Stimulated activated CD8-positive, alpha-beta memory T cell treated with anti-CD3 and anti-CD28 coated beads, Interleukin-7, amount 100 ng/mL, for 1 hour (primary cell): Measurements from ENCODE around the gene POLR2F.

Experiments
- DNase-seq, 2 donors: peaks; one replicate each; pipeline ENCODE4 v3.0.0-alpha.2; 2020; ENCODE audit warnings: low read depth in 2 of 2

Gene POLR2F

DNA sequence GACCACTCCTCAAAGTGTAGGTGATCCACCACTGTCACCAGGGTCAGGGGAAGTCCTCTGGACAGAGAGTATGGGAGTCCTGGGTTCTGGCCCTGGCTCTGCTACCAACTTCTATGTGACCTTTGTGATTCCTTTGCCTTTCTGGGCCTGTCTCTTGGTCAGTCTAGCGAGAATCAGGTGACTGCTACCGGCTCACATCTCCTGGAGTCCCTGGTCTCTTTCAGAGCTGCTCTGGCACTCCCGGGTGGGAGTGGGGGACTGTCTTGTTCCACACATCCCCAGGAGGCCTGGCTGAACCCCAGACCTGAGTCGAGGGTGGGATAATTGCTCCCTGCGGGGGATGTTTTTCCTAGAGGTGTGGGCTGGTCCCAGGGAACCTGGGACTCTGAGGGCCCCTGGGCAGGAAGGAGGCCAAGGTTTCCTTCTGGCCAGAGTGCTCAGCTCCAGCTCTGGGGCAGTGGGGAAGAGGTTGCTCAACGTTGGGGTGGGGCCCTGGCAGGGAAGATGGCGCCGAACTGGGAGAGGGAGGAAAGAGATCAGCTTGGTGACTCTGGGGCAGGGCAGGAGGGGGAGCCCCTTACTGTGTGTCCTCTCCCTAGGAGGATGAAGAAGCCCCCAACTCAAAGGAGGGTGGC is 28.8 kb downstream of the POLR2F start:
- DNase-seq, result no peak

DNA sequence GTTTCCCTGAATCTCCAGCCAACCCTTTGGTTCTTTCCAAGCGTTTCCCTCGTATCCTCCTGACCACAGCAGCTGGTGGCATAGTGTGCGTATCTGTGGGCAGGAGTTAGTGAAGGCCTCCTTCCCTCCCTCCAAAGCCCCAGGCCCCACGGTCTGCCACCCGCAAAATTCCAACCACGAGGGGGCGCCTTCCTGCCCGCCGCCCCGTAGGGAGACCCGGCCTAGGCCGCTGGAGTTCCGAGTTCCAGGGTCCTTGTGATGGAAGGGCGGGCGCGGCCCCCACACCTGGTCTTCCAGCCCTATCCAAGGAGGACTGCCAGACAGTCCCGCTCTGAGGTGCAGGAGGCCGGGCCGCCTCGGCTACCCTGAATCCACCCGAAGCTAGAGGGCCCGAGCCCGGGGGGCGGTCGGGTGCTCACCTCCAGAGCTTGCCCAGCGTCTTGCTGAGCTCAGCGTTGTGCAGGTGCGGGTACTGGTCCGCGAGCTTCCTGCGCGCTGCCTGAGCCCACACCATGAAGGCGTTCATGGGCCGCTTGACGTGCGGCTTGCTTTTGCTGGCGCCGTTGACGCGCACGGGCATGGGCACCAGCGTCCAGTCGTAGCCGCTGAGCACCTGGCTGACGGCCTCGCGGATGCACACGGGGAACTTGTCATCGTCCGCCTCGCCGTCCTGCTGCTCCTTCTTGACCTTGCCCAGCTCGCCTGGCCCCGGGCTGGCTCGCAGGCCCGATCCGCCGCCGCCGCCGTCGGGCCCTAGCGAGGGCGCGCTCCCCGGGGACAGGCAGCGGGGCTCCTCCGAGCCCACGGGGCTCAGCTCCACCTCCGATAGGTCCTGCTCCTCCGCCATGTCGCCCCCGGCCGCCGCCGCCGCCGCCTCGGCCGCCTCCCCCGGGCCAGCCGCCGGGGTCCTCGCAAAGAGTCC is 29.7 kb downstream of the POLR2F start:
- DNase-seq, result no peak

DNA sequence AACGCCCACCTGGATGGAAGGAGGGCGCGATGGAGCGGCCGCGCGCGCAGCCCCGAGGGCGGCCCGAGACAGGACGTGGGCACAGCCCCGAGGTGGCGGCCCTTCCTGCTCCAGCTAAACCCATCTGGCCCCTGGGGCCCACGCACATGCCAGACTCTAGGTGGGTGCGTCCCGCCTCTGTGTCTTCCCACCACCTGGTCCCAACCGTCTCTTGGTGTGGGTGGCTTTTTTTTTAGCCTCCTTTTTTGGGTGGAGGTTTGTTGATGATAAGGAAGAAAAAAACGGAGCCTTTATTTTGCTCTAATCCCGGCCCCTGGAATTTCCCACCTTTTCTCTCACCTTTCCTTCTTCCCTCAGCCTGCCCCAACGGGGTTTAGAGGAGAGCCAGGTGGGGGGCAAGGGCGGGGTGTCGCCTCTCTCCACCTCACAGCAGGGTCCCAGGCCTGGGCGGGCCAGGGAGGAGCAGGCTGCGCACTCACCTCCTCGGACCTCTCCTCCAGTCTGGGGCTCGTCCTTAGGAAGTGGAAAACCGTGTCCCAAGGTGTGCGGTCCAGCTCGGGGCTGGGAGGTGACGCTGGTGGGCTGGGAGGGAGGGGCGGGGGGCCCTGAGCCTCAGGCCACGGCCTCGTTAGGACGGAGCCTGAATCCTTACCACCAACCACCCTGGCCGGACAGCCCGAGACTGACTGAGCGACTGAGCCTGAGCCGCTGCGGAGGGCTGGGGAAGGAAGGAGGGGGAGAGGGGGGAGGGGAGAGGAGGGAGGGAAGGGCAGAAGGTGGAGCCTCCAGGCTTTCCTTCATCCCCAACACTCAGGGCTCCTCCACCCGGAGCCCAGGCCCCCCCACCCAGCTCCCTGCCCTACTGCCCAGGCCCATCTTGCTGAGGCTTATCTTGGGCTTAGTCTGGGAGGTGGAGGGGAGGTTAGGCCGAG is 30.6 kb downstream of the POLR2F start, which contains the start of gene SOX10:
Gene SOX10, minus strand, starts transcription at position 696 of the 932 bp plus-strand sequence. CDS start 771 bp downstream, outside the sequence.
- DNase-seq, result no peak

DNA sequence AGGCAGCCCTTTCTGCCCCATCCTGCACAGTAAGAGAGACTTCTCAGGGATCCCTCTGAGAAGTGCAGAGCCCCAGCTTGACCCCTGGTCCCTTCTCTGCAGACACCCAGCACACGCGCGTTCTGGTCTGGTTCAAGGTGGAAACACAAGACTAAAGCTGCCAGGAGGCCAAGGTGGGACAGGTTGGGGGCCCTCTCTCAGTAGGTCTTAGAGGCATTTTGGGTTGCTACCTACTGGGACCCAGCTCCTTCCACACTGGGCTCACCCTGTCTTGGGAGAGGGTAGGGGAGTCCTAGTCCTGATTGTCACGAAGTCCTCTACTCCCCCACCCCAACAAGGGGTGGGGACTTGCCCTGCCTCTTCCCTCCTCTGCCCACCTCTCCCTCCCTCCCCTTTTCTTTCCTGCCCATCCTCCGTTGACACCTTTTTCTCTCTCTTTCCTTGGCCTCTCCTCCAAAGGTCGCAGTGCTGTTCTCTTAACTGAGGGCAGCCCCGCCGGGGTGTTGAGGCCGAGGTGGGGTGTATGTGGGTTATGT is 31.6 kb downstream of the POLR2F start:
- DNase-seq, result no peak

DNA sequence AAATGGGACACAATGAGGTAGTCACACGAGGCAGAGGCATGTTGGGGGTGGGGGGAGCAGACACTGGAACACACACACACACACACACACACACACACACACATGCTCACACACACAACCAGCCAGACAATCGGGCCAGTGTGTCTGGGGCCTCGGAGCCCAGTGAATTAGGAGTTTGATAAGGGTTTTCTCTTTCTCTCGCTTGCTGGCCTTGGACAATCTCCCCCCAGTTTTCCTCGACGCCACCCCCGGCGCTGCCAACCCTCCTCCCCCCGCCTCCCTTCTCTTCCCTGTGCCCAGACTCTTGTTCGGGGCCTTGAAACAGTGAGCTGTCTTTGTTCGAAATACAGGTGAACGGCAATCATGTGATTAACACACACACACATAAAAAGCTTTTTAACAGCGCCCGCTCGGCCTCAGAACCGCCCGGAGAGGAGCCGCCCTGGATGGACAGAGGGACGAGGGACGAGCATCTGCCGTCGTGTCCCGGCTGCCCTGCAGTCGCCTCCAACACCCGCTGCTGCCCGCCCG is 32.3 kb downstream of the POLR2F start:
- no peak for DNase-seq

DNA sequence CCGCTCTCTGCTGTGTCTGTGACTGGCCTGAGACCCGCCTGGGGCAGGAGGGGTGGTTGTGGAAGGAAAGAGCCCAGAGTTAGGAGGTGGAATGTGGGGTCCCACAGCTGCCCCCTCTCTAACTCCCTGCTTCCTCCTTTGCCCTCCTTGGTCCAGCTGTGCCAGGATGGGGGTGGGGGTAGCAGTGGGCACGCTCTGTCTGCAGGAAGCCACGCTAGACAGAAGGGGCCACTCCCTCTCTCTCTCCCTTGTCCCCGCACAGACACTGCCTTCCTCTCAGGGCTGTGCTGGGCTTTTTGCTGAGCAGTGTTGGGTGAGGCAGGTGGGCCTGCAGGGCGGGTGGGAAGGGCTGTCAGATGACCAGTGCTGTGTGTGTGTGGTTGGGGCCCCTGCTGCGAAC is 32.9 kb downstream of the POLR2F start:
- DNase-seq, result no peak

DNA sequence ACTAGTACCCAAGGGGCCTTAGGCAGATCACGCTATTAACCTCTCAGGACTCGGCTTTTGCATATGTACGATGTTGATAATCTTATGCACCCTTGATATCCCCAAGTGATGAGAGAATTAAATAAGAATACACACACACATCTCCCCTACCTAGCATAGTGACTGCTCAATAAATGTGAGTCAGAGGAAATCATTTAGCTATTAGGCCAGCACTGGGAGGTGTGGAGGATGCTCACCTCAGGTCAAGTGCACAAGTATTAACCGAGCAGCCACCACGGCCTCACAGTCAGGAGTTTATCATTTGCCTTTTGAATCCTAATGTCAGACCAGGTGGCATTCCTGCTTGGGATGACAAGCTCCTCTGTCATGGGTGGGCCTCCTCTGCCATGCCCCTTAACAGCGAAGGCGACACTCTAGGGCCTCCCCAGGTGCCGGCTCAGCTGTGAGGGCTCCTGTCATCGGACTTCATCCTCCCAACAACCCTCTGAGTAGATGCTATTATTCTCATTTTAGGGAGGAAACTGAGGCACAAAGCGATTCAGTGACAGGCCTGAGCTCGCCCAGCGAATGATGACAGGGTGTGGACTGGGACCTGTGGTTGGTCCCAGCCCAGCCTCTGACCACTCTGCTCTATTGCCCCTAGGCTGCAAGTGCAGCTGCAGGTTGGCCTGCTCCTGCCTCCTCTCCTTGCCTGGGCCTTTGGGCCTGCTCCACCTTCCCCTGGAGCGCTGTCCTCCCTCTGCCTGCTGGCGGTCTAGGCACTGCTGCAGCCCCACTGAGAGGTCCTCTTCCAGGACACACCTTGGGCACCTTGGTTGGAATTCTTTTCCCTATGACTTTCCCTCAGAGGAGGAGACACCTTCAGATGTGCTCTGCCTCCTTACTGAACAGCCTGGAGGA is 35.9 kb downstream of the POLR2F start:
- no peak for DNase-seq

DNA sequence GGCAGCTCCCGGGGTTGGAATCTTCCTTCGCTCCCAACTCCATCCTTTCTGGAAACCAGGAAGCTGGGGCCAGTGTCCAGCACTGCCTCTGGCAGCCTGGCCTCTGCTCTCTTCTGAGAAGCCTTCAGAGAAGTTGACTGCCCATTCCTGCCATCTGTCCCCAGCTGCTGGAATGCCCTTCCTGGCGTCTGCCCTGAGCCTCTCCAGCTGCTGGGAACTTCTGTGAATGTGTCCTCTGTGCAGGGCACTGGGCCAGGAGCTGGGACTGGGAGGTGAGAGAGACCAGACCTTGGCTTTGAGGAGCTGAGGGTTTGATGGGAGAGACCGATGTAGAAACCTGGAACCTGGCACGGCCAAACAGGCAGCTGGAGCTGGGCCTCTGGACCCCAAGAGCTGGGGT is 36.8 kb downstream of the POLR2F start:
- DNase-seq, result no peak

DNA sequence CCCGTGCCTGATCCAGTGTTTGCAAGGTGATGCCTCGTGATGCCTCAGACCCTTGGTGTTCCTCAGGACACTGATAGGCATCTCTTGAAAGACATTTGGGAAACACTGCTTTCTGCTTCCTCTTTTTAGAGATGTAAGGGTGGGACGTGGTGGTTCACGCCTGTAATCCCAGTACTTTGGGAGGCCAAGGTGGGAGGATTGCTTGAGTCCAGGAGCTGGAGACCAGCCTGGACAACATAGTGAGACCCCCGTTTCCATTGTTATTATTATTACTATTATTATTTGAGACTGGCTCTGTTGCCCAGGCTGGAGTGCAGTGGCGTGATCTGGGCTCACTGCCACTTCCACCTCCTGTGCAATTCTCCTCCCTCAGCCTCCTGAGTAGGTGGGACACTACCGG is 37.4 kb downstream of the POLR2F start:
- DNase-seq, result no peak

DNA sequence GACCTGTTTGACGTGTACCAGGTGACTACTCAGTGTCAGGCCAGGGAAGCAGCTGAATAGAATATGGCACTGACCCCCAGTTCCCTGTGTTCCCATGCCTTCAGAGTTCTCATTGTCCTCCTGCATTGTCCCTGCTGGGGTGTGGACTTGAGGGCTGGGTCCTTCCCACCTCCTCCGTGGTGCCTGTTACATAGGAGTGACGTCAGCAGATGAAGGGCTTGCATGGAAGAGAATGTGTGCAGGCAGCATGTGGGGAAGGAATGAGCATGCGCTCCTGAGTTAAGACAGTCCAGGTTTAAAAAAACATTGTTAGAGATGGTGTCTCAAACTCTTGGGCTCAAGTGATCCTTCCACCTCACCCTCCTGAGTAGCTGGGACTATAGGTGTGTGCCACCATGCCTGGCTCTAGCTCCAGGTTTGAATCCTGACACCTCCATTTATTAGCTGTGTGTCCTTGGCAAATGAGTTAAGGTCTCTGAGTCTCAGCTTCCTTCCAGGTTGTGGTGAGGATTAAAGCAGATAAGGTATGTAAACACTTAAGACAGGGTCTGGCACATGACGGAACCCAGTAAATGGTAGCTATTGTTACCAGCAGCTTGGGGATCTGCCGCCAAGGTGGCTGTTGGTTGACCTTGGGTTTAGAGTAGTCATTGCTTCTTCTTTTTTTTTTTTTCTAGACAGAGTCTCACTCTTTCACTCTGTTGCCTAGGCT is 38.4 kb downstream of the POLR2F start:
- DNase-seq, result no peak

DNA sequence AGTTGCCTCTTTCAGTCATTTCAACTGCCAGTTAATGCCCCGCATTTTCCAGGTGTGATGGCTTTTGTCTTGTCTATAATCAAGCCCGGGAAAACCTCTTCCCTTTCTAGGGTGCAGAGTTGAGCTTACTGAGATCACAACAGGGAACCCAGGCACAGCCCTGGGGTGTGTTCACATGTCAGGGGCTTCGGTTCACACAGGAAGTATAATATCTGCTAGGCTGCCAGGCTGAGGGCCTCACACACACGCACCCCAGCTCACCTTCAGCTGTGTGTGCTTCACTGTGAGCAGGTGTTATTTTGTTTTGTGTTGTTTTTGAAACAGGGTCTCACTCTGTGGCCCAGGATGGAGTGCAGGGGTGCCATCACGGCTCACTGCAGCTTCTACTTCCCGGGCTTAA is 40.5 kb downstream of the POLR2F start:
- no peak for DNase-seq

DNA sequence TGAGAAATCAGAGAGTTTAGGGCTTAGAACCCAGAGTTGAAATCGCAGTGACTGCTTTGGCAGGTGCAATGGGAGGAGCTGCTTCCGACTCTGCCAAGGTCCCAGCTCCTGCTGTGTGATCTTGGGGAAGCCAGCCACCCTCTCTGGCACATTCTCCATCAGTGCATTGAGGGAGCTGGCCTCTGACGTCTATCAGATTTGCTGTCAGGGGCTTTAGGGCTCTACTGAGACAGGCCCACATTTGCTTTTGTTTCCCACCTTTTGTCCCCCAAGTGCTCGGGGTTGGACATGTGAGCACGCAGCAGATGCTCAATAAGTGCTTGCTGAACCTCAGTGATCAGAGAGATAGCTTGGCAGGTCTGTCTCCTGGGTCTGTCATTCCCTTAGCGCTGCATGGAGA is 41.5 kb downstream of the POLR2F start:
- no peak for DNase-seq

DNA sequence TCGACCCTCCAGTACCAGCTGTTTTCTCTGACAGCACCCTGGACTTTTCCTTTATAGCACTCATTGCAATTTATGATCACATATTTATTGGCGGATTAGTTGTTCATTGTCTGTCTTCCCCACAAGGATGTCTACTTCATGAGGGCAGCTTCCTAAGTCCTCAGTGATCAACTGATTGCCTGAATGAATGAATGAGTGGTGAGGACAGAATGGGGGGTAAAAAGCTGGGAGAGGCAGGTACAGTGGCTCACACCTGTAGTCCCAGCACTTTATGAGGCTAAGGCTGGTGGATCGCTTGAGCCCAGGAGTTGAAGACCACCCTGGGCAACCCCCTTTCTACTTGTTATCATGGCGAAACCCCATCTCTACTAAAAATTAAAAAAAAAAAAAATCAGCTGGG is 42.0 kb downstream of the POLR2F start:
- DNase-seq, result no peak

DNA sequence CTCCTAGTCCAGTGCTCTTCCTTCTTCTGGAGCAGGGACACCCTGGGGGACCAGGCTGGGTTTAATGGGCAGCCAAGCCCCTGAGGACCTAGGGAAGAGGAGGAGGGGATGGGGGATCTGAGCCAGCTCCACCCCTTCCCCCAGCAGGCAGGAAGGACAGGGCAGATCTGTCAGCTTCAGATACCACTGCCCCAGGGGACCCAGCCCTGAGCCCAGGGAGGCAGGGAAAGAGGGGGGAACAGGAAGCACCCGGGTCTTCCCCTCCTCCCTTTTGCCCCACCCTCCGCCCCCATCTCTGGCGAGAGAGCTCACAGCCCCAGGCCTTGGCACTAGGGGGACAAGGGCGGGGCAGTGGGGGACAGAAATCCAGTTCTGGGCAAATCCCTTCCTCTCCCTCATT is 42.6 kb downstream of the POLR2F start:
- DNase-seq, result no peak

DNA sequence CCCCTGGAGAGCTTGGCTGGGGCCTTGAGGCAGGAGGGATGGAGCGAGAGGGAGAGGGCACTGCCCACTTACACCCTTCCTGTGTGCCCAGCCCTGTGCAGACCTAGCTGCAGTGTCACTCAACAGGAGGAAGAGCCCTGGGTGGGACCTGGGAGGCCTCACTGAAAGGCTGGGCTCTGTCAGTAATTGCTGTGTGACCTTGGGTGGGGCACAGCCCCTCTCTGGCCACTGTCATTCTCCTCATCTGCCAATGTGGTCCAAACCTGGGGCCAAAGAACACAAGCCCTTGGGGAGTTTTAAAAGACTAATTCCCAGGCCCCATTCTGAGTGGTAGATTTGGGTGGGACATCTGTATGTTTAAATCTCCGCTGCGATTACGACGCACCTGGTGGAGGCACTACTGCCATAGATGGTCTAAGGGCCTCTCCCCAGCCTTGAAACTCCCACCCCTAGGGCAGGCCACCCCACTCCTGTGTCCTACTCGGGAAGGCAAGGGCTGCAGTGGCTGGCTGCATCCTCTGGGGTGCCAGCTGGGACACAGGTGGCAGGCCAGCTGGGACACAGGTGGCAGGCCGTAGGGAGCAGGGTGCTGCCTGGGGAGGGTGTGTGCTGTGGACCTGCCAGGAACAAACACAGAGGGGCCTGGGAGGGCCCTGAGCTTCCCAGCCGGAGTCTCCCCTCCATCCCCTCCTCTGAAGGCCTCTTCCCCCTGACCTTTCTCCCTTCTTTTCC is 43.2 kb downstream of the POLR2F start:
- DNase-seq, result no peak

DNA sequence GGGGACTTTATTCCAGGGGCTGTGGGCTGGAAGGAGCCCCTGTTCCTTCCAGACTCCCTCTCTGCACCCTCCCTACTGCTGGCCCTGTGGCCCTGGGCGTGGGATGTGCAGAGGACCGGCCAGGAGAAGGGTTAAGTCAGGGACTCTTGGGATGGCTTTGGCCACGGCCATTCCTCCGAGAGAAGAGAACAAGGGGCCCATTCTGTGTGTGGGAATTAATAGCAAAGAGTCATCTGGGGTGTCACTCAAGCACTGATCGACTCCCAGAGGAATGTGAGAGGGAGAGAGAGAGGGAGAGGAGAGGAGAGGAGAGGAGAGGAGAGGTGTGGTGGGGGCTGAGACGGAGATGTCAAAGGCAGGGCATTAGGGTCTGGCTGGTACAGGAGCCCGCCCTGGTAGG is 45.0 kb downstream of the POLR2F start:
- no peak for DNase-seq

DNA sequence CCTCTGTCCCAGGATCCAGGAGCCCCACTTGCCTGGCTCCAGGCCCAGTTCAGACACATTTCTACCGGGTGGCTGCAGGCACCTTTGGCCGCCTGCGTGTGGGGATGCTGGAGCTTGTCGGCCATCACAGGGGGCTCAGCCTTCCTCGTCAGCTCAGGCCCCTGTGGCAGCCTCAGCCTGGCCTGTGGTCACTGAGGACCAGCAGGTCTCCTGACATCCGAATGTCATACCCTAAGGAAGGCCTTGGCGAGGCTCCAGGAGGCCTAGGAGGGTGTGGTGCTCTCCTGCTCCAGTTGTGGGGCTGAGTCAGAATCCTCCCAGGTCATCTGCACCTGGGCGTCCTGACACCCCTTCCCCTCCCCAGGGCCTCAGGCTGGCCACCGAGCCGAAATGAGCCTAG is 45.7 kb downstream of the POLR2F start:
- DNase-seq, result no peak

DNA sequence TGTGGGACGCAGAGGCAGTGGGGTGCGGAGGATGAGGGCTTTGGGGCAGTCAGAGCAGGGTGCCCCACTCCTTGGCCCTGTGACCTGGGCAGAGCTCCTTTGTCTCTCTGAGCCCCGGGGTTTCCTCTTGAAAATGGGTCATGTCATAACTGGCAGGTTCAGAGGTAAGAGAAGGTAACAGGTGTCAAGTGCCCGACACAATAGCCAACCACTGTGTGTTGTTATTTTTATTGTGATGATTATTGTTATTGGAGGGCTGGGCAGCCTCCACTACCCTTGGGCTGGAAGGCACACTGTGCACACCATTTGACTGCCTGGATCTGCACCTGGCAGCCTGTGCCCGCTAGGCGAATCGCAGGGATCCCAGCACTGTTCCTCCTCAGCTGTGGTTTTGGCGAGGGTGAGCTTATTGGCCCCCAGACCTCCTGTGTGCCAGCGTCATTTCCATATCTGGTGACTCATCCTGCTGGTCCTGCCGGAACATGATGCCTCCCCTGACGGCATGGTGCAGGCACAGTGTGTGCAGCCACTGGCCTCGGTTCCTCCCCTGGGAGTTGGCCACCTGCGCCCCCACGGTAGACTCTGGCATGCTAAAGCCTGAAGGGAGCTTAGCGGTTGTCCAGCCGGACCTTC is 46.3 kb downstream of the POLR2F start:
- no peak for DNase-seq

DNA sequence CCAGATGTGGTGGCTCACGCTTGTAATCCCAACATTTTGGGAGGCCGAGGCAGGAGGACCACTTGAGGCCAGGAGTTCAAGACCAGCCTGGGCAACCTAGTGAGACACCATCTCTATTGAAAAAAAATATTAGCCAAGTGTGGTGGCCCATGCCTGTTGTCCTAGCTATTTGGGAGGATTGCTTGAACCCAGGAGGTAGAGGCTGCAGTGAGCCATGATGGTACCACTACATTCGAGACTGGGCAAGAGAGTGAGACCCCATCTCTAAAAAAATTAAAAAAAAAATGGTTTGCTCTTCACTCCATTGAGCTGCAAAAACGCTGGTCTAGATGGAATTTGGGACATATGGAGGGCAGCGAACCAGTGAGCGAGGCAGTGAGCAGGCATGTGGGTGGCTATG is 52.4 kb downstream of the POLR2F start:
- no peak for DNase-seq
